ENCODE results near the gene PCSK5. TPM values are rescaled to one million over a fixed set of nuclear protein-coding genes. Genes with fewer than 3 reads are reported as not detected.

PCSK5 gene
- total RNA-seq, 1 experiment from 2014 or later, result 6.9 TPM

DNA sequence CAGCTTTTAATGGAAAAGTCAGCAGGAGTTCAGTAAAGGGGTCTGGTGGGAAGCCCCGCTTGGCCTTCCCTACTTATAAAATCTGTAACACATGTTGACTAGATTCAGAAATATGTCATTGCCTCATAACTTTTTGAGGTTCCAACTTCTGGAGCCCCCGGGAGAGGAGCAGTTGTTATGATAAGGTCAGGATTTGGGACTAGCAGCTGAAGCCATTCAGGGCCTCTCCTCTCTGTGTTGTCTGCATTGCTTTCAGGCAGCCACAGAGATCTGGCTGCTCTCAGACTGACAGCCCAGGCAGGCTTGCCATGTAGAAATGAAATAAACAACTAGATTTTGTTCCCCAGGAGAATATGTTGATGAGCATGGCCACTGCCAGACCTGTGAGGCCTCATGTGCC is 336.7 kb downstream of the PCSK5 start:
- Histone ChIP-seq H3K9ac (ENCODE audit: low read length) (no peak overlapping the region), H3K27ac (ENCODE audit: low read depth, low read length) (no peak overlapping the region), H3K36me3 (ENCODE audit: control insufficient read depth in 1 of 2, insufficient read depth in 2 of 2, low read length in 2 of 2) (no peaks in the 10 kb centered on the region), H2AFZ (ENCODE audit: low read depth, low read length, poor library complexity, severe bottlenecking) (no peak overlapping the region), H3K79me2 (ENCODE audit: insufficient read depth, low read length) (no peaks in the 10 kb centered on the region), H3K9me2 (ENCODE audit: insufficient read depth) (no peaks in the 10 kb centered on the region; the same call in 1 of the 2 replicates), H3K27me3 (ENCODE audit: insufficient read depth, low read length) (no peaks in the 10 kb centered on the region), H3K9me3 (ENCODE audit: control insufficient read depth in 1 of 2, insufficient read depth in 1 of 2, low read depth in 1 of 2, low read length in 2 of 2) (no peaks in the 10 kb centered on the region), H4K20me1 (ENCODE audit: insufficient read depth) (no peaks in the 10 kb centered on the region), H3K4me2 (ENCODE audit: low read length) (no peak overlapping the region), H3K4me3 (replicated peaks in 1 of 2; ENCODE audit: low read depth in 1 of 2, low read length in 2 of 2) (no peak overlapping the region), H3K4me1 (ENCODE audit: control insufficient read depth in 1 of 2, insufficient read depth in 2 of 2, low read length in 2 of 2) (no peaks in the 10 kb centered on the region)
- TF ChIP-seq ZFX (IDR thresholded peaks at IDR 0.05) (no peak), SP1 (IDR thresholded peaks at IDR 0.05; ENCODE audit: low read depth) (no peak), POLR2A (IDR thresholded peaks at IDR 0.05; ENCODE audit: borderline replicate concordance, extremely low read depth, insufficient read depth, insufficient read length) (no peak), CEBPB (IDR thresholded peaks at IDR 0.05; ENCODE audit: low read depth) (no peak), POLR2AphosphoS5 (IDR thresholded peaks at IDR 0.05; ENCODE audit: low read depth, low read length) (no peak), ZBTB33 (IDR thresholded peaks at IDR 0.05; ENCODE audit: extremely low read depth, insufficient replicate concordance, low read length) (no peak), MAX (IDR thresholded peaks at IDR 0.05) (no peak), TCF7L2 (IDR thresholded peaks at IDR 0.05; ENCODE audit: borderline replicate concordance, extremely low read depth, insufficient read depth, insufficient read length) (no peak), CTCF (IDR thresholded peaks at IDR 0.05 in 2 of 3, conservative IDR thresholded peaks at IDR 0.05 in 1 of 3; ENCODE audit: borderline replicate concordance in 1 of 3, insufficient read depth in 1 of 3, low read depth in 2 of 3, low read length in 2 of 3) (no peak), EZH2phosphoT487 (IDR thresholded peaks at IDR 0.05; ENCODE audit: borderline replicate concordance) (no peak), JUND (IDR thresholded peaks at IDR 0.05) (no peak), EZH2 (IDR thresholded peaks at IDR 0.05) (no peak), FOSL1 (IDR thresholded peaks at IDR 0.05; ENCODE audit: low read depth) (no peak)
- TF ChIP-seq, protein P1, sequence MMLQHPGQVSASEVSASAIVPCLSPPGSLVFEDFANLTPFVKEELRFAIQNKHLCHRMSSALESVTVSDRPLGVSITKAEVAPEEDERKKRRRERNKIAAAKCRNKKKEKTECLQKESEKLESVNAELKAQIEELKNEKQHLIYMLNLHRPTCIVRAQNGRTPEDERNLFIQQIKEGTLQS (IDR thresholded peaks at IDR 0.05), result no peak
- ChIA-PET RAD21 (ENCODE audit: low non-redundant PET in 1 of 2, low total read pairs in 2 of 2, uncharacterized antibody in 2 of 2, unreplicated experiment in 2 of 2) (no interaction called here), CTCF (no interaction called here), POLR2A (no interaction called here)
- DNase-seq (ENCODE audit: low read depth, low spot score) (no peak), ATAC-seq (no peak)
- BruUV-seq (replicated peaks), result no TSS peak
- intact Hi-C loops (cut with micrococcal nuclease), result no loop called here
